ENCODE data around the gene LEKR1.

The LEKR1 gene

GRCh38 chr3:156974931-156975330 is 148.8 kb downstream of the LEKR1 start:
- DNase-seq (ENCODE audit: low read depth in 1 of 2, low spot score in 1 of 2): no peak

GRCh38 chr3:156975721-156976120 is 149.6 kb downstream of the LEKR1 start:
- no peak for DNase-seq (ENCODE audit: low read depth in 1 of 2, low spot score in 1 of 2)

GRCh38 chr3:156976933-156977332 is 150.8 kb downstream of the LEKR1 start:
- no peak for DNase-seq (ENCODE audit: low read depth in 1 of 2, low spot score in 1 of 2)

GRCh38 chr3:156978481-156978961 is 152.4 kb downstream of the LEKR1 start:
- DNase-seq (ENCODE audit: low read depth in 1 of 2, low spot score in 1 of 2): no peak

GRCh38 chr3:156981005-156981404 is 154.9 kb downstream of the LEKR1 start:
- DNase-seq (ENCODE audit: low read depth in 1 of 2, low spot score in 1 of 2): no peak

GRCh38 chr3:156983559-156983958 is 157.4 kb downstream of the LEKR1 start:
- DNase-seq (ENCODE audit: low read depth in 1 of 2, low spot score in 1 of 2): no peak

- DNase-seq (ENCODE audit: low read depth in 1 of 2, low spot score in 1 of 2): no peak
These were observed 159.6 kb downstream of the LEKR1 start for GRCh38 chr3:156985711-156986110.

GRCh38 chr3:156987946-156988345 is 161.8 kb downstream of the LEKR1 start:
- DNase-seq (ENCODE audit: low read depth in 1 of 2, low spot score in 1 of 2): no peak

- DNase-seq (ENCODE audit: low read depth in 1 of 2, low spot score in 1 of 2): no peak
These were observed 171.2 kb downstream of the LEKR1 start for GRCh38 chr3:156997351-156997750.

- no peak for DNase-seq (ENCODE audit: low read depth in 1 of 2, low spot score in 1 of 2)
These were observed 175.2 kb downstream of the LEKR1 start for GRCh38 chr3:157001221-157001957.

- DNase-seq (ENCODE audit: low read depth in 1 of 2, low spot score in 1 of 2): no peak
These were observed 195.5 kb downstream of the LEKR1 start for GRCh38 chr3:157021679-157022078.

GRCh38 chr3:157023226-157023625 is 197.1 kb downstream of the LEKR1 start:
- no peak for DNase-seq (ENCODE audit: low read depth in 1 of 2, low spot score in 1 of 2)

- no peak for DNase-seq (ENCODE audit: low read depth in 1 of 2, low spot score in 1 of 2)
These were observed 199.9 kb downstream of the LEKR1 start for GRCh38 chr3:157026091-157026490.

- DNase-seq (ENCODE audit: low read depth in 1 of 2, low spot score in 1 of 2): no peak
These were observed 201.9 kb downstream of the LEKR1 start for GRCh38 chr3:157027861-157028745.

GRCh38 chr3:157029365-157029790 is 203.2 kb downstream of the LEKR1 start:
- DNase-seq (ENCODE audit: low read depth in 1 of 2, low spot score in 1 of 2): no peak

GRCh38 chr3:157030712-157031111 is 204.6 kb downstream of the LEKR1 start:
- no peak for DNase-seq (ENCODE audit: low read depth in 1 of 2, low spot score in 1 of 2)

- no peak for DNase-seq (ENCODE audit: low read depth in 1 of 2, low spot score in 1 of 2)
These were observed 206.8 kb downstream of the LEKR1 start for GRCh38 chr3:157033001-157033400.

- no peak for DNase-seq (ENCODE audit: low read depth in 1 of 2, low spot score in 1 of 2)
These were observed 214.3 kb downstream of the LEKR1 start for GRCh38 chr3:157040456-157040855.

- DNase-seq (ENCODE audit: low read depth in 1 of 2, low spot score in 1 of 2): no peak
These were observed 216.1 kb downstream of the LEKR1 start for GRCh38 chr3:157042226-157042625.

GRCh38 chr3:157043771-157044170 is 217.6 kb downstream of the LEKR1 start:
- no peak for DNase-seq (ENCODE audit: low read depth in 1 of 2, low spot score in 1 of 2)

- no peak for DNase-seq (ENCODE audit: low read depth in 1 of 2, low spot score in 1 of 2)
These were observed 219.2 kb downstream of the LEKR1 start for GRCh38 chr3:157045238-157045850.

GRCh38 chr3:157046520-157046919 is 220.4 kb downstream of the LEKR1 start:
- DNase-seq (ENCODE audit: low read depth in 1 of 2, low spot score in 1 of 2): no peak
